Measurements from ENCODE around the gene NANOS2.

The NANOS2 gene

DNA sequence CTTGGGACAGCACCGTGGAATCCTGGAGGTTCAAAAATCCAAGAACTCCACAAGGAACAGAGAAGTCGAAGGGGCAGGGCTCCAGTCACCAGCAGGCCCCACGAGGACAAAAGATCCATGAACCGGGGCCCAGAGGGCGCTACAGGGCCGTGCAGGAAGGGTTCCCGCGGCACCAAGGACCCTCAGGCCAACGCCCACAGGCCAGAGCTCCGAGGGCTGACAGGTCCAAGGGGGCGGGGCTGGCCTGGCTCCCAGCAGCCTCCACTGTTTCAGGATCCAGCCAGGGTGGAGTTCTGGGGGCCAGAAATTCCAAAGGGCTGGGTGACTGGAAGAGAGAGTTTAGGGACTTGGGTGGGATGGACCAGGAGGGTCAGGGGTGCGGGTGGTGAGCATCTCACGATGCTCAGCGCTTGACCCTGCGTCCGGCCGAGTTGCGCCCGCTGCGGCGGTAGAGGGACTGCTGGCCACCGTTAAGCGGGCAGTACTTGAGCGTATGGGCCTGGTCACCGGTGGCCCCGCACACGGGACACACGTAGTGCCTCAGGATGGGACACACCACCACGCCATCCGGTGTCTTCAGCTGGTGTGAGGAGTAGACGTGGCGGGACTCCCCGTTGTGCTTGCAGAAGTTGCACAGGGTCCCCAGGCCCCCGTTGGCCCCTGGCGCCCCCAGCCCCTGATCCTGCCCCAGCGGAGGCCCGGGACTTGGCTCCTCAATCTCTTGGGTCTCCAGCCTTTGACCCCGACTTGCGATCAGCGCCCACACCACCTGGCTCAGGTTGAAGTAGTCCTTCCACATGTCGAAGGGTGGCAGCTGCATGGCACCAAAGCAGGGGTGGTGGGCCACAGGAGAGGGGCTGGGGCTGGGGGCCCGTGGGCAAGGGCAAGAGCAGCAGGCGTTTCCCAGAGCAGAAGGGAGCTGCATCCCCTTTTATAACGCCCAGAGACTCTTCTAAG, at the start of gene NANOS2:
Gene NANOS2 (minus strand): TSS at position 905 of the 957 bp plus-strand sequence. CDS start 85 bp downstream, at position 820.
- Histone ChIP-seq H3K9me3 (ENCODE audit: control insufficient read depth, low read length) (no peaks in the 10 kb centered on the region), H3K27me3 (ENCODE audit: control insufficient read depth, insufficient read depth, low read length) (peaks cover 3% of the 10 kb centered on the region), H3K9ac (ENCODE audit: low read length) (no peak within 1 kb of the TSS), H3K4me1 (ENCODE audit: control insufficient read depth, insufficient read depth, low read length) (no peaks in the 10 kb centered on the region), H3K4me3 (ENCODE audit: low read length) (no peak within 1 kb of the TSS), H3K36me3 (ENCODE audit: control insufficient read depth, insufficient read depth, low read length) (no peaks in the 10 kb centered on the region)

DNA sequence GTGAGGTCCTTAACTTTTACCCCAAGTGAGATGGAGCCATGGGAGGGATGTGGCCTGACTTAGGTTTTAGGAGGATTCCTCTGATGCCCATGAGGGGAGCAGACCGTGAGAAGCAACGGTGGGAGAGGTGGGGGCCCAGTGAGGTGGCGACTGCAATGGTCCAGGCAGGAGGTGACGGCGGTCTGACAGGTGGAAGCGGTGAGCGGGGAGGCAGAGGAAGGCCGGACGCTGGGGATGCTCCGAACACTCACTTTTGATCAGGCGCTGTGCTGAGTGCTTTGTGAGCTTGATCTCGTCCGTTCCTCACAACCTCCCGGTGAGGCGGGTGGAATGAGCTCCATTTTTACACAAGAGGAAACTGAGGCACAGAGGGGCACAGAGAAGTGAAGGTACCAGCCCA, 47.4 kb upstream of the NANOS2 start:
- H3K36me3 ChIP-seq (ENCODE audit: control insufficient read depth, insufficient read depth, low read length), result no peaks in the 10 kb centered on the region
- H3K9ac ChIP-seq (ENCODE audit: low read length), result no peak overlapping the region
- no peaks in the 10 kb centered on the region for H3K9me3 ChIP-seq (ENCODE audit: control insufficient read depth, low read length)
- no peak overlapping the region for H3K4me3 ChIP-seq (ENCODE audit: low read length)
- H3K27me3 ChIP-seq (ENCODE audit: control insufficient read depth, insufficient read depth, low read length), result peaks cover 6% of the 10 kb centered on the region
- H3K4me1 ChIP-seq (ENCODE audit: control insufficient read depth, insufficient read depth, low read length), result no peaks in the 10 kb centered on the region

- Histone ChIP-seq H3K9me3 (ENCODE audit: control insufficient read depth, low read length) (no peaks in the 10 kb centered on the region), H3K9ac (ENCODE audit: low read length) (no peak overlapping the region), H3K36me3 (ENCODE audit: control insufficient read depth, insufficient read depth, low read length) (no peaks in the 10 kb centered on the region), H3K27me3 (ENCODE audit: control insufficient read depth, insufficient read depth, low read length) (peaks cover 6% of the 10 kb centered on the region), H3K4me1 (ENCODE audit: control insufficient read depth, insufficient read depth, low read length) (no peaks in the 10 kb centered on the region), H3K4me3 (ENCODE audit: low read length) (no peak overlapping the region)
Observed at GRCh38 chr19:45960595-45961235, 46.1 kb upstream of the NANOS2 start.

DNA sequence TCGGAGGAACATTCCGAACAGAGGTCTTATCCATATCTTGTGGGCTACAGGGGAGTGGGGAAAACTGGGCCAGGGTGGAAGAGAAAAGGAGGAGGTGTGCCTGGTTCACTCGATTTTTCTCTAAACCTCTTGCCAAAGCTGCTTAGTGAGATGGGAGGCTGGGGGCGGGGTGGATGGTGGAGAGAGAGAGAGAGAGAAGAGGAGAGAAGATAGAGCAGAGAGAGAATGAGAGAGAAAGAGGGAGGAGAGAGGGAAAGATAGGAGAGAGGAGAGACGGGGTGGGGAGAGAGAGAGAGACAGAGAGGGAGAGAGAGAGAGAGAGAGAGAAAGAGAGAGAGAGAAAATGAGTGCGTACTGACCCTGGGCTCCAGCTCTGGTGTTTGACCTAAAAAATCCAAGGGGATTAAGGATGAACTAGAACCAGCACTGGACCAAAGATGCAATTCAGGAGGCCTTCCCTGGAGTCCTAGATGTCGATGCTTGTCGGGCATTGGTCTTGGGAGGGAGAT, 45.0 kb upstream of the NANOS2 start:
- H3K27me3 ChIP-seq (ENCODE audit: control insufficient read depth, insufficient read depth, low read length), result peaks cover 6% of the 10 kb centered on the region
- no peak overlapping the region for H3K4me3 ChIP-seq (ENCODE audit: low read length)
- H3K36me3 ChIP-seq (ENCODE audit: control insufficient read depth, insufficient read depth, low read length), result no peaks in the 10 kb centered on the region
- H3K4me1 ChIP-seq (ENCODE audit: control insufficient read depth, insufficient read depth, low read length), result no peaks in the 10 kb centered on the region
- no peak overlapping the region for H3K9ac ChIP-seq (ENCODE audit: low read length)
- H3K9me3 ChIP-seq (ENCODE audit: control insufficient read depth, low read length), result no peaks in the 10 kb centered on the region

GRCh38 chr19:45958769-45959516, 44.4 kb upstream of the NANOS2 start:
- Histone ChIP-seq H3K36me3 (ENCODE audit: control insufficient read depth, insufficient read depth, low read length) (no peaks in the 10 kb centered on the region), H3K4me3 (ENCODE audit: low read length) (no peak overlapping the region), H3K27me3 (ENCODE audit: control insufficient read depth, insufficient read depth, low read length) (peaks cover 6% of the 10 kb centered on the region), H3K9ac (ENCODE audit: low read length) (no peak overlapping the region), H3K9me3 (ENCODE audit: control insufficient read depth, low read length) (no peaks in the 10 kb centered on the region), H3K4me1 (ENCODE audit: control insufficient read depth, insufficient read depth, low read length) (no peaks in the 10 kb centered on the region)

DNA sequence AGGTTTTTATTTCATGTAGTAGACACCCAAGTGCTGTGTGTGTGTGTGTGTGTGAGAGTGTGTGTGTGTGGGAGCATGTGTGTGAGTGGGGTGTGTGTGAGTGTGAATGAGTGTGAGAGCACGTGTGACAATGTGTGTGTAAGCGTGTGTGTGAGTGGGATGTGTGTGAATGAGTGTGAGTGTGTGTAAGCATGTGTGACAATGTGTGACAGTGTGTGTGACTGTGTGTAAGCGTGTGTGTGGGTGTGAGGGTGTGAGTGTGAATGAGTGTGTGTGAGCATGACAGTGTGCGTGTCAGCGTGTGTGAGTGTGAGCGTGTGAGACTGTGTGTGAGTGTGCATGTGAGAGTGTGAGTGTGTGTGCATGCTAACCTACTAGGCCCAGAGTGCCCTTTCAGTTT, 43.7 kb upstream of the NANOS2 start:
- Histone ChIP-seq H3K27me3 (ENCODE audit: control insufficient read depth, insufficient read depth, low read length) (peaks cover 6% of the 10 kb centered on the region), H3K9ac (ENCODE audit: low read length) (no peak overlapping the region), H3K36me3 (ENCODE audit: control insufficient read depth, insufficient read depth, low read length) (no peaks in the 10 kb centered on the region), H3K9me3 (ENCODE audit: control insufficient read depth, low read length) (peaks cover 3% of the 10 kb centered on the region), H3K4me3 (ENCODE audit: low read length) (no peak overlapping the region), H3K4me1 (ENCODE audit: control insufficient read depth, insufficient read depth, low read length) (no peaks in the 10 kb centered on the region)

GRCh38 chr19:45955905-45956608, 41.5 kb upstream of the NANOS2 start:
- Histone ChIP-seq H3K27me3 (ENCODE audit: control insufficient read depth, insufficient read depth, low read length) (peaks cover 3% of the 10 kb centered on the region), H3K4me1 (ENCODE audit: control insufficient read depth, insufficient read depth, low read length) (no peaks in the 10 kb centered on the region), H3K36me3 (ENCODE audit: control insufficient read depth, insufficient read depth, low read length) (no peaks in the 10 kb centered on the region), H3K9ac (ENCODE audit: low read length) (no peak overlapping the region), H3K4me3 (ENCODE audit: low read length) (no peak overlapping the region), H3K9me3 (ENCODE audit: control insufficient read depth, low read length) (peaks cover 3% of the 10 kb centered on the region)

DNA sequence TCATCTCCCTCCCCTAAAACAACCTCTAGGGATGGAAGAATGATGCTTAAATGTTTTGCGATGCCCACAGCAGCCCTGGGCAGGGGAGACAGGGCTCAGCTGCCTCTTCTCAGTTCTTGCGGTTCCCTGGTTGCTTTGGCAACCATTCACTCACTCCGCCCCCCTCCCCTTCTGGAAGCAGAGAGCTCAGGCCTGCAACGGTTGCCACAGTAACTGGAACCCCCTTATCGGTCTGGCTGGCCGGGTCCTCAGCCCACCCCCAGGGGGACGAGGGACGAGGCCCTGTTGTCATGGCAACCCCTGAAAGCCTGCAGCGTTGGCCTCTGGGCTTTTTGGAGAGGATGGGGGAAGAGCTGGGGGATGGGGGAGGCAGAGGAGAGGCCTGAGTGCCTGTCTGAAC, 39.6 kb upstream of the NANOS2 start:
- no peaks in the 10 kb centered on the region for H3K27me3 ChIP-seq (ENCODE audit: control insufficient read depth, insufficient read depth, low read length)
- H3K4me3 ChIP-seq (ENCODE audit: low read length), result no peak overlapping the region
- no peaks in the 10 kb centered on the region for H3K36me3 ChIP-seq (ENCODE audit: control insufficient read depth, insufficient read depth, low read length)
- no peaks in the 10 kb centered on the region for H3K4me1 ChIP-seq (ENCODE audit: control insufficient read depth, insufficient read depth, low read length)
- H3K9me3 ChIP-seq (ENCODE audit: control insufficient read depth, low read length), result peaks cover 3% of the 10 kb centered on the region
- H3K9ac ChIP-seq (ENCODE audit: low read length), result no peak overlapping the region

DNA sequence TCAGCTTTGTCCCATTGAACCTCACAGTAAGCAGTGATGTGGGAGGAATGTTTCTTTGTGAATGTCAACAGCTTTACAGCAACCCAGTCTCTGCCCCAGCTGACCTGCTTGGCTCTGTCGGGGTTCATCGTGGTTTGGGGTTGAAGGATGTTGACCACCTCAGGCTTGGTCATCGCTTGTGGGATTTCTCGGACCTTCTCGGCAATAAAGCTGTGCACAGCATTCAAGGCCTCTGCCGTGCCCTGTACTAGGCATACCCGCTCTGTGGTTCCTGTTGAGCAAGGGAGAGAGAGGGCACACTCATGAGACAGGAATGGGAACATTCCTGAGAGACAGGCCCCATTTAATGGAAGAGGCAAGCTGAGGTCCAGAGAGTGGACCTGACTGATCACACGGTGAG, 39.1 kb upstream of the NANOS2 start:
- Histone ChIP-seq H3K27me3 (ENCODE audit: control insufficient read depth, insufficient read depth, low read length) (no peaks in the 10 kb centered on the region), H3K4me3 (ENCODE audit: low read length) (no peak overlapping the region), H3K9me3 (ENCODE audit: control insufficient read depth, low read length) (peaks cover 3% of the 10 kb centered on the region), H3K4me1 (ENCODE audit: control insufficient read depth, insufficient read depth, low read length) (no peaks in the 10 kb centered on the region), H3K36me3 (ENCODE audit: control insufficient read depth, insufficient read depth, low read length) (no peaks in the 10 kb centered on the region), H3K9ac (ENCODE audit: low read length) (no peak overlapping the region)

GRCh38 chr19:45952686-45953505, 38.3 kb upstream of the NANOS2 start:
- H3K4me3 ChIP-seq (ENCODE audit: low read length), result no peak overlapping the region
- H3K36me3 ChIP-seq (ENCODE audit: control insufficient read depth, insufficient read depth, low read length), result no peaks in the 10 kb centered on the region
- peaks cover 3% of the 10 kb centered on the region for H3K9me3 ChIP-seq (ENCODE audit: control insufficient read depth, low read length)
- H3K27me3 ChIP-seq (ENCODE audit: control insufficient read depth, insufficient read depth, low read length), result no peaks in the 10 kb centered on the region
- H3K9ac ChIP-seq (ENCODE audit: low read length), result no peak overlapping the region
- H3K4me1 ChIP-seq (ENCODE audit: control insufficient read depth, insufficient read depth, low read length), result no peaks in the 10 kb centered on the region

- Histone ChIP-seq H3K4me3 (ENCODE audit: low read length) (no peak overlapping the region), H3K9ac (ENCODE audit: low read length) (no peak overlapping the region), H3K27me3 (ENCODE audit: control insufficient read depth, insufficient read depth, low read length) (no peaks in the 10 kb centered on the region), H3K4me1 (ENCODE audit: control insufficient read depth, insufficient read depth, low read length) (no peaks in the 10 kb centered on the region), H3K36me3 (ENCODE audit: control insufficient read depth, insufficient read depth, low read length) (no peaks in the 10 kb centered on the region), H3K9me3 (ENCODE audit: control insufficient read depth, low read length) (peaks cover 3% of the 10 kb centered on the region)
Observed at GRCh38 chr19:45952341-45952685, 37.7 kb upstream of the NANOS2 start.

Data from mucosa of stomach (tissue), 1 donor.